NCI-H82 (cell line): ENCODE measurements around the gene ZFP14.

Source experiments
- DNase-seq: peaks from one replicate; lab custom pipeline; 2025; lab: John Stamatoyannopoulos, UW

Gene ZFP14

DNA sequence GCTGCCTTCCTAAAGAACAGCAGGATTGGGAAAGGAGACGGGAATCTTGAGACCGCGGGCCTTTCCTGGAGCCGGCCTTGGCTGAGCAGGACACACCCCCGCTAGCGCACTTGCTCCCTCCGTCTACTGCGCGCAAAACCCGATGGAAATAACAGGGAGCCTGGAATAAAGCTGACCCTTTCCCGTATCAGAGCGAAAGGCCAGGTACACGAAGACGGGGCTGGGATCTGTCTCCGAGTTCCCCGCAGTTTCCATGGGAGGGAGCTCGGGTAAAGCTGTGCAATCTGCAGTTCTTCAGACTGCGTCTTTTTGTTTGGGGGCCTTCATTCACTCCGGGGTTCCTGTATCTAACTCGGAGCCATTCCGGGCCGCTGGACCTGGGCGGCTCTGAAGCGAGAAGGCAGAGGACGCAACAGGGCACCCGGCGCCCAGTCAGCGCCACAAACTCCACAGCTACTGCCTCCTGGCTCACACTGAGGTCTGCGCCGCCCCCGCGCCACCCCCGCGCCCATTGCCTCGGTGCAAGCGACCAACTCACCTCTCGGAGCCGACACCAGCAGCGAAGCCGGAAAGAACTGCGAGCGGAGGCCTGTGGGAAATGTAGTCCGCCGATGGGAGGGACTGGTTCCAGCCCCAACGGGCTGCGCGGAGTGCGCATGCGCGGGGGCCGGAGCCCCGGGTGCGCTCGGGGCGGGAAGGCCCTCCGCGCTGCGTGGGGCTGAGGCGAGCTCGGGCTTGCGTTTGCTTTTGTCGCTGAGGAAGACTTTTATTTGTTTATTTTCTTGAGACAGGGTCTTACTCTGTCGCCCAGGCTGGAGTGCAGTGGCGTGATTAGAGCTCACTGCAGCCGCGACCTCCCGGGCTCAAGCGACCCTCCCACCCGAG, at the start of gene ZFP14:
ZFP14 (minus strand) TSS at position 577 of the 885 bp plus-strand sequence. CDS start 11,309 bp downstream, outside the sequence.
- DNase-seq: peak; percentile 98

DNA sequence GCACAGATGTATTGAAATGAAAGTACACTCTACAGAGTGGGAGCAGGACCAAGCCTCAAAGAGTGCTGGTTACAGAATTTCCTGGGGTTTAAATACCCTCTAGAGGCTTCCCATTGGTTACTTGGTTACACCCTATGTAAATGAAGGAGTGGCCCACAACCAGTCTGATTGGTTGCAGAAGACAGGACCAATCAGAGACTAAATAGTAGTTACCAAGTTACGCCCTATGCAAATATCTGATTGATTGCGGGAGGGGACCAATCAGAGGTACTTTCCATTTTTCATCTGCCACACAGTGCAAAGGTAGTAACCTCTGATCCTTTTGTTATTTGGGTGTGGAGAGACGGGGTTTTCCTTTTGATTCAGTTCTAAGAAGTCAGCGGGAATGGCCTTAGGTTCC, 44.9 kb upstream of the ZFP14 start:
- peak; percentile 26 for DNase-seq

DNA sequence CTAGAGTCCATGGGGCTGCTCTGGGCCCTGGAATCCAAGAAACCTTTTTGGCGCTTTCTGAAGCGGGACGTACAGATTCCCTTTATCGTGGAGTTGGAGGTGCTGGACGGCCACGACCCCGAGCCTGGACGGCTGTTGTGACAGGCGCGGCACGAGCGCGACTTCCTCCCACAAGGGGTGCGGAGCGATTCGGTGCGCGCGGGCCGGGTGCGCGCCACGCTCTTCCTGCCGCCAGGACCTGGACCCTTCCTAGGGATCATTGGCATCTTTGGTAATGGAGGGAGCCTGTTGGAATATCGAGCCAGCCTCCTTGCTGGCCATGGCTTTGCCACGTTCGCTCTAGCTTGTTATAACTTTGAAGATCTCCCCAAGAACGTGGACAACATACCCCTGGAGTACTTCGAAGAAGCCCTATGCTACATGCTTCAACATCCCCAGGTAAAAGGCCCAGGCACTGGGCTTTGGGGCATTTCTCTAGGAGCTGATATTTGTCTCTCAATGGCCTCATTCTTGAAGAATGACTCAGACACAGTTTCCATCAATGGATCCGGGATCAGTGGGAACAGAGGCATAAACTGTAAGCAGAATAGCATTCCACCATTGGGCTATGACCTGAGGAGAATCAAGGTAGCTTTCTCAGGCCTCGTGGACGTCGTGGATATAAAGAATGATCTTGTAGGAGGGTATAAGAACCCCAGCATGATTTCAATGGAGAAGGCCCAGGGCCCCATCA, 42.9 kb upstream of the ZFP14 start:
- no peak for DNase-seq

DNA sequence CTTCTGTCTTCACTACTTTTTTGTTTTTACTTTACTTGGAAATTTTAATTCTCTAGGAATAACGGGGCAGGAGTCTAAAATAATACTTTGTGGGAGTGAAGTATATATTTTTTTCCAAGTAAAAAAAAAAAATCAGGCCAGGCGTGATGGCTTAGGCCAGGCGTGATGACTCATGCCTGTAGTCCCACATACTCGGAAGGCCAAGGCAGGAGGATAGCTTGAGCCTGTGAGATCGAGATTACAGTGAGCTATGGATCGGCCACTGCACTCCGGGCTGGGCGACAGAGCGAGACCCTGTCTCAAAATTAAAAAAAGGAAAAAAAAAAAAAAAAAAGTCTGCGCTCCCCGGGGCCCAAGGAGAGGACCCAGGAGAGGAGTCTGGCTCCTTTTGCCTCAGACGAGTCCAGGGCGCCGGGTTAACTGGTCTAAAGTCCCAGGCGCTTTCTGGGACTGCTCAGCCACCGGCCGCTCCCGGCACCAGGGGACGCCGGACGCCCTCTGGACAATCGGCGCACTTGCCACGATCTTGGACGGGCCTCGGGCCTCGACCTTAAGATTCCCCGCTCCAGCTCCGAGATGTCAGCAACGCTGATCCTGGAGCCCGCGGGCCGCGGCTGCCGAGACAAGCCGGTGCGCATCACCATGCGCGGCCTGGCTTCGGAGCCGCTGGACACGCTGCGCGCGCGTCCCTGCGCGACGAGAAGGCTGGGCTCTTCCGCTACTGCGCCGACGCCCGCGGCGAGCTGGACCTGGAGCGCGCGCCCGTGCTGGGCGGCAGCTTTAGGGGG, 42.2 kb upstream of the ZFP14 start:
- peak; percentile 53 for DNase-seq

DNA sequence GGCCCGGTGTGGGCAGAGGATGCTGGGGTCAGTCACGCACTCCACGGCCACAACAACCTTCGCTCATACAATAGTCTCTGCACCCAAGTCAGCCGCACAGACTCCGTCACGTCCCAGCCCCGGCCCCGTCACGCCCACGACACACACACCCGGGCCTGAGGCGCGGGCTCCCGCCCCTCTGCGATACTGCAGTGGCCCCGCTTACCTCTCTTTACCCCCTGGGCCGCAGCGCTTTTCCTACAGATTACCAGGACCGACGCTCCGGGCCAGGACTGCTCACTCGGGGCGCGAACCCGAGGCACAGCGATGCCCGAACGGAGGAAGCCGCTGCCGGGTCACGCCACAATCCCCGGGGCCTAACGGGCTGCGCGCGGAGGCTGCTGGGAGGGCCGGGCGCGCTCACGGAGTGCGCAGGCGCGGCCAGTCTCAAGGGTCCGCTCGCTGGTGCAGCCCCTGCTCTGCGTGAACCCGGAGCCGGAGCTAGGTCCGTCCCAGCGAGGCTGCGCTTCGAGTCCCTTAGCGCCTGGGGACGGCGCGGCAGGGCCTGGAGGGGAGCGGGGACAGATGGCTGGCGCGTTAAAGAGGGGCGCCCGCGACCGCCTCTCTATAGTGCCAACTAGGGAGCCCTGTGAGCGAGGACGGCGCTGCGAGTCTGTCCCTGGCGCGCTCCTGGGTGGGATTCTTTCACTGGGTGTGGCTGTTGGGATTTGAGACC, 39.4 kb upstream of the ZFP14 start, which contains the start of gene ZFP82:
ZFP82 (minus strand) TSS at position 358 of the 715 bp plus-strand sequence. CDS start 8,855 bp downstream, outside the sequence.
- peak; percentile 92 for DNase-seq

DNA sequence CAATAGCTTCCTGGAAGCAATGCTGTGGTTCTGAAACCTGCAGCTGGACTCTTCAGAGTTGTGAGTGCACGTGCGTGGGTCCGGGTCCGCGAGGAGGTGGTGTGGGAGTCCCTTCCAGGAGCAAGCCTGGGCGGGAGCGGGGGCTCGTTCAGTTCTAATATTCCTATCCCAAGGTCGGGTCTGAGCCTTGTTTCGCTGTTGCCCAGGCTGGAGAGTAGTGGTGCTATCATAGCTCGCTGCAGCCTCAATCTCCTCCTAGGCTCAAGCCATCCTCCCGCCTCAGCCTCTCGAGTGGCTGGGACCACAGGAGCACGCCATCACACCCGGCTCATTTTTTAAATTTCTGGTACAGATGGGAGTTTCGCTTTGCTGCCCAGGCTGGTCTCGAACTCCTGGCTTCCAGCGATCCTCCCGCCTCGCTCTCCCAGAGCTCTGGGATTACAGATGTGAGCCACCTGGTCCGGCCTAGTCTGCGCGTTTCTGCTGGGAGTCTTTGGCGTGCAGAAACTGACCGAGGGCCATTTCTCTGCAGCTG, 38.8 kb upstream of the ZFP14 start:
- DNase-seq: peak; percentile 41

DNA sequence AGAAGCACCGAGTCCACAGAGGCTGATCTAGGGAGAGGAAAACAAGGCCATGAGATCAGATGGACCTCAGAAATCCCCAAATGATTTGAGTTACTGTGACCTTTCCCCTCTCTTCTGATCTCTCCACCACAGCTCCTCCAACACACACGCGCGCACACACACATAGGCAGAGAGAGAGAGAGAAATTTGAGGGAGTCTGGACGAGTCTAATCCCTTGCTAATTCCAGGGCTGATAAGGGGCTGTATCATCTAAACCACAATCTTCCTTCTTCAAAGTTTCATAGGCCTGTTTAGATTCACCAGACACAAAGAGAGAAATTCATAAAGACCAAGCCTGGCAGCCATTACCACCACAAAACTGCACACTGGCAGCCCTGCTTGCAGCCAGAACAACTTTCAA, 30.8 kb upstream of the ZFP14 start:
- no peak for DNase-seq

DNA sequence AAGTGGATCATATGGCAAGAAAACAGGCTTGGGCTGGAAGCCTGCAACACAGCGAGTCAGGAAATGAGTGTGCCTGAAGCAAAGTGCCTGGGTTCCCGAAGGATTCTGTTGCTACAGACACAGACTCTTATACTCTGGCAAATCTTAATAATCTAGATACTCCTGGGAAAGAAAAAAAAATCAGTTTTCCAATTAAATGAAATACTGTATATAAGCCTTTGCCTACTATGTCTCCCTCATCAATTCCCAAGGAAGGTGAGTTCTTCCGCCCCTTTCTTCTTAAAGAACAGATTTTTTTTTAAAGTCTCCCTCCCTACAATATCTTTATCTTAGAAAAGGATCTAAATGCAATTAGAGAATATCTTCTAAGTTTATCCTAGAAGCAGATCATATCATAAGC, 29.1 kb upstream of the ZFP14 start:
- no peak for DNase-seq

DNA sequence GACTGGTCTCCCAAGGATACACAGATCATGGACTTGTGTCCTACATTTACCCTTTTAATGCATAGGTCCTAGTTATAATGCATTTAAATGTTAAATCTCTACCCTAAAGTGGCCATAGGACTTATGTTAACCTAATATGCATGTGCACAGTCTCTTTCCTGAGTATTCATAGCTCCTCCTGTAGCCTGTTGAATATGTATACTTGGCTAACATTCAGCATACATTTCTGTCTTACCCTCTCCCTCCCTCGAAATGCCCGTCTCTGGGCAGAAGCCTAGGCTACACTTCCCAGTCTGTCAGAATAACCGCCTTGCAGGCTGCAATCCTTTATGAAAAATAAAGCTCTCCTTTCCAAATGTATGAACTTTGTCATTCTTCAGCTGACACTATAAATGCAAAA, 25.5 kb upstream of the ZFP14 start:
- no peak for DNase-seq

DNA sequence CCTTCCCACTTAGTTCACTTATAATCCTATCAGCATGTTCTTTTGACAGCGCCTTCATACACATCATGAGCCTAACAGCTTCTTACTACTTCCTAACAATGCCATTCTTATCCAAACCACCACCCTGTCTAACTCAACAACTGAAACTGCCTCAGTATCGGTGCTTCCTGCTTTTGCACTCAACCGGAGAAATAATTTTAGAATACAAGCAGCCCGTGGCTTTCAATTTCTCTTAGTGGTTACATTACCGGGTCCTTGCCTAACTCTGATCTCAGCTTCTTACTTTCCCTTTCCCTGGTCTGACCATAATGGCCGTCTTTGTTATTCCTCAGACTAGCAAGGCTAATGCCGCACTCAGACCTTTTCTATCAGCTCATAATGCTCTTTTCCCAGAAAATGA, 22.5 kb upstream of the ZFP14 start:
- no peak for DNase-seq

DNA sequence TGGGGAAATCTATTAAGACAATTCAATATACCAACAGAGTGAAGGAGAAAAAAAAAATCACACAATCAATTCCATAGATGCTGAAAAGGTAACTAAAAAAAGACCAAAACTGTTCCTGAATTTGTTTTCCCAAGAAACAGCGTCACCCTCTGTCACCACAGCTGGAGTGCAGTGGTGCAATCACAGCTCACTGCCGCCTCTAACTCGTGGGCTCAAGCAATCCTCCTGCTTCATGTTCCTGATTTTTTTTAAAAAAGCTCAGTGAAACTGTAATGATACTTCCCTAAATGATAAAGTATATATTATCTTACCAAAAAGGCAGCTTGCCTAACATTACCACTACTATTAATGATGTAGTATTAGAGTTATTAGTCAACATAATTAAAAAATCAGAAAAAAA, 19.6 kb upstream of the ZFP14 start:
- DNase-seq: no peak

DNA sequence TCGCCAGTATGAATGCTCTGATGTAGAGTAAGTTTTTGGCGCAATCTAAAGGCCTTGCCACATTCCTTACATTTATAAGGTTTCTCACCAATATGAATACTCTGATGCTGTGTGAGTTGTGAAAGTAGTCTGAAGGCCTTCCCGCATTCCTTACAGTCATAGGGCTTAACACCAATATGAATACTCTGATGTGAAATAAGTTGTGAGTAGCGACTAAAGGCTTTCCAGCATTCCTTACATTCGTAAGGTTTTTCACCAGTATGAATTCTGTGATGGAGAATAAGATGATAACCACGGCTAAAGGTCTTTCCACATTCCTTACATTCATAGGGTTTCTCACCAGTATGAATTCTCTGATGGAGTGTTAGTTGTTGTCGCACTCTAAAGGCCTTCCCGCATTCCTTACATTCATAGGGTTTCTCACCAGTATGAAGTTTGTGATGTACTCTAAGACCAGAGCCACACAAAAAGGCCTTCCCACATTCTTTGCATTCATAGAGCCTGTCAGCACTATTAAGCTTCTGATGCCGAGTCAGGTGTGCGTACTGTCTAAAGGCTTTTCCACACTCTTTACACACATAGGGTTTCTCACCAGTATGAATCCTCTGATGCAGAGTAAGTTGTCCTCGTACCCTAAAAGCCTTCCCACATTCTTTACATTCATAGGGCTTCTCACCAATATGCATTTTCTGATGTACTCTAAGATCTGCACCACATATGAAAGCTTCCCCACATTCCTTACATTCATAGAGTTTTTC, 14.1 kb upstream of the ZFP14 start:
- DNase-seq: no peak

DNA sequence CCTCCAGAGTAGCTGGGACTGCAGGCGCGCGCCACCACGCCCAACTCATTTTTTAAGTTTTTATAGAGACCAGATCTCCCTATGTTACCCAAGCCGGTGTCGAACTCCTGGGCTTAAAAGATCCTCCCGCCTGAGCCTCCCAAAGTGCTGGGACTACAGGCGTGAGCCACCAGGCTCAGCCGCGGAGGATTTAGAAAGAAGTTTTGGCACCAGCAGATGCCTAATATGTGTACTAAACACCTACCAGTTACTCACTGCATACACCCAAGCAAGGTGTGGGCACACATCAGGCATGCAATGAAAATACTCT, 464 bp upstream of the ZFP14 start:
- DNase-seq: no peak

DNA sequence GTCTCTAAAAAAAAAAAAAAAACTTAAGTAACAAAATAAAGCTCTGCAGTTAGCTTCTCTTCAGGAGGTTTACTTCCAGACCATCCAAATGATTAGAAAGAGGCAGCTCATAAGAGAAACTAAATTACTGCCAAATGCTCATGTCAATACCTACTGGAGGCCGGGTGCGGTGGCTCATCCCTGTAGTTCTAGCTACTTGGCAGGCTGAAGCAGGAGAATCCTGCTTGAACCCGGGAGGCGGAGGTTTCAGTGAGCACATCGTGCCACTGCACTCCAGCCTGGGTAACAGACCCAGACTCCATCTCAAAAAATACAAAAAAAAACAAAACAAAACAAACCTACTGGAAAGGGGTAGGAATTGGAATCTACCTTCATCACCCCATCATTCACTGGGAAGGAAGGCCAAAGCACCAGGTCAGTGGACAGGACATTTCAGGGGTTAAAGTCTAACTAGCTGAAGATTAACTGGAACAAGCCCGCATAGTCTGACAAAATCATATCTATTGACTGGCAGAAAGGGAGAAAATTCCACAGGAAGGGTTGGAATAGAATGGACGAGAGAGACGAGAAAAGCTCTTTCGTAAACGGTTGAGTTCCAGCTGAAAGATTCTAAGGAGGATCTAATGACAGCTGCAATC, 1.3 kb downstream of the ZFP14 start:
- no peak for DNase-seq

DNA sequence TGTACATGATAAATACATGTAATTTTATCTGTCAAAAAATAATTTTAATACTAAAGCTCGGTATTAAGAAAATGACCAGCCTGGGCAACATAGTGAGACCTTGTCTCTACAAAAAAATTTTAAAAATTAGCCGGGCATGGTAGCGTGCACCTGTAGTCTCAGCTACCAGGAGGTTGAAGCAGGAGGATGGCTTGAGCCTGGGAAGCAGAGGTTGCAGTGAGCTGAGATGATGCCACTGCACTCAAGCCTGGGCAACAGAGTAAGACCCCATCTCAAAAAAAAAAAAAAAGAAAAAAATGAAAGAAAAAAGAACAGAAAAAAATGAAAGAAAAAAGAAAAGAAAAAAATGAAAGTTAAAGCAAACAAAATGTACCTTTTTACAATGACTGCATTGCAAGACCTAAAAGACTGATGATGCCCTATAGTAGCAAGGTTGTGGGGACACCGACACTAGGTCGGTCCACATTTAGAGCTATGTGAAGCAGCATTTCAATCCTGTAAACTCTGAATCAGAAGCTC, 5.3 kb downstream of the ZFP14 start:
- DNase-seq: no peak

DNA sequence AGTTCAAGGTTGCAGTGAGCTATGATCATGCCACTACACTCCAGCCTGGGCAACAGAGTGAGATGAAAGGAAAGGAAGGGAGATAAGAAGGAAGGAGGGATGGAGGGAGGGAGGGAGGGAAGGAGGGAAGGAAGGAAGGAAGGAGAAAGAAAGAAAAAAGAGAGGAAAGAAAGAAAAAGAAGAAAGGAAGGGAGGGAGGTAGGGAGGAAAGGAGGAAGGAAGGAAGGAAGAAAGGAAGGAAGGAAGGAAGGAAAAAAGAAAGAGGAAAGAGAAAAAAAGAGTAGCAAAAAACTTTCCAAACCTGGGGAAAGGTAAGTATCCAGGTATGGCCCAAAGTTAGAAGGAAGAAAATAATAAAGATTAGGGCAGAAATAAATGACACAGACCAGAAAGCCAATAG, 7.1 kb downstream of the ZFP14 start:
- DNase-seq: no peak

DNA sequence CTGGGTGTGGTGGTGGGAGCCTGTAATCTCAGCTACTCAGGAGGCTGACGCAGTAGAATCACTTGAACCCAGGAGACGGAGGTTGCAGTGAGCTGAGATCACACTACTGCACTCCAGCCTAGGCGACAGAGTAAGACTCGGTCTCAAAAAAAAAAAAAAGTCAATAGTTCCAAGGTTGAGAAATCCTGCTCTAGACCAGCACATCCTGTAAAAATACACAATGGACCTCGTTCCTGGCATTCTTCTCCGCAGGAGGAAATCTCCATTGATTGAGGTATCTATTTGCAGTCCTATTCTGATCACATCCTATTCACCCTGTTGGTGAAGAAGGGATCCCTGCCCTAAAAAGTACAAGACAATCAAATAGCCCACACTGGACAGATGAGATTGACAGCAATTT, 15.2 kb downstream of the ZFP14 start:
- no peak for DNase-seq

DNA sequence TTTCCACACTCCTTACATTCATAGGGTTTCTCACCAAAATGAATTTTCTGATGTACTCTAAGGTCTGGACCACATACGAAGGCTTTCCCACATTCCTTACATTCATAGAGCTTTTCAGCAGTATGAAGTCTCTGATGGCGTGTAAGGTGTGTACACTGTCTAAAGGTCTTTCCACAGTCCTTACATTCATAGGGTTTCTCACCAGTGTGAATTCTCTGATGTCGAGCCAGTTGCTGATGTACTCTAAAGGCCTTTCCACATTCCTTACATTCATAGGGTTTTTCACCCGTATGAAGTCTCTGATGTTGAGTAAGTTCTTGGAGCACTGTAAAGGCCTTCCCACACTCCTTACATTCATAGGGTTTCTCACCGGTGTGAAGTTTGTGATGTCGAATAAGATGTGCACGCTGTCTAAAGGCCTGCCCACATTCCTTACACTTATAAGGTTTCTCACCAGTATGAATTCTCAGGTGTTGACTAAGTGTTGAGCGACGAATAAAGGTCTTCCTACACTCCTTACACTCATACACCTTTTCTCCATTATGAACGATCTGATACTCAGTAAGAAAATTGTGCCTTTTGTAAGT, 38.1 kb downstream of the ZFP14 start:
- DNase-seq: no peak

DNA sequence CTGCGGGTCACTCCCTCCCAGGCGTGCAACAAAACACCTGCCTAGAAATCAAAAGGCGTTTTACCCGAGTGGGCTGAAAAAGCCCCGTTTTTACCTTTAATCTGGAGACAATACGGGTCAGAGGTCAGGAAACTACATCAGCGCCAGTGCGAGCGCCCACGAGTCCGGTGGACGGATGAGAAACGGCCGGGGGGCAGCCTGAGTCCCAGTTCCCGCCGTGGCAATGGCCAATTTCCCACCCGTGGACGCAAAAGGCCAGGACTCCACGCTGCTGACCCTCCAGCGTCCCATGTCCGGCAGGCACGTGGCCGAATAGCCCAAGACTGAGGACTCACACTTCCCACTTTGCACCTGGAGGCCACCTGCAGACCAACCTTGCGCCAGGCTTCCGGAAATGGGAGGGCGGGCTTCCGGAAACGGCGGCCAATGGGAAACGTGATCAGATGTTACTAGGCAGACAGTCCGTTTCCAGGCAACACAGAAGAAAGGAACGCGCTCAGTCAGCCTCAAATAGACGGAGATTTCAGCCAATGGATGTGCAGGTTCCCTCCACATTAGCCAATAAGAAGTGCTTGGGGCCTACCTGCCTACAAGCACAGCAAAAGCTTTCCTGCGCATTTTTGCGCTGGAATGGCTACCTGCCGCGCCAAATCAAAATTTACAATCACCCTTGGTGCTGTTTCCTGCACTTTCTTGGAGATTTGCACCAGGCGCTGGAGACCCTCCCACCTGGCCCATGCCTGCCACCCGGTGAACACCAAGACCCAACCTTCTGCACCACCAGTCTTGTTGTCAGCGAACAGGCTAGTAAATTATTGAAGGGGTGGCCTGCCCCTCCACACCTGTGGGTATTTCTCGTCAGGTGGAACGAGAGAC, 47.4 kb downstream of the ZFP14 start:
- peak; percentile 99 for DNase-seq
